NCI-H2029 (cell line): ENCODE data around the gene ARMC5.
"Not testable (repeated sequence)": the region's sequence is repeated elsewhere in the genome, so short reads cannot be mapped to it uniquely, and the experiment has no call there.

Experiments
- DNase-seq: peaks from one replicate; lab custom pipeline; 2025; lab: John Stamatoyannopoulos, UW

The ARMC5 gene

GRCh38 chr16:31501226-31501965 is 42.1 kb downstream of the ARMC5 start:
- no peak for DNase-seq

DNA sequence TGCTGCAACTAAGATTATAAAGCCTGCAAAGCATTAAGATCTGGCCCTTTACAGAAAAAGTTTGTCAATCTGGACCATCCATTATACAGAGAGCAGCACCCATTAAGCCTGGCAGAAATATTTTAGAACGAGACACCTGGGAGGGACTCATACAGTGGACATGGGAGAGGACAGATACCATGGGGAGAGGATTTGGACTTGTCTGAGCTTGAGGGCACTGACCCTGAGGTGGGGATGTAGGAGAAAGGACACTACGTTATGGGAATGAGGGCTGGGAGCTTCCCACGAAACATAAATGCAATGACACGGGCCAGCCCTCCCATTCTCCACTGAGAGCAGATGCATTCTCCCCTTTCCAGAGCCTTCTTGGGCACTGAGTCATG is 42.7 kb downstream of the ARMC5 start:
- no peak for DNase-seq

- no peak for DNase-seq
Measured at GRCh38 chr16:31502981-31503380, 43.7 kb downstream of the ARMC5 start.

DNA sequence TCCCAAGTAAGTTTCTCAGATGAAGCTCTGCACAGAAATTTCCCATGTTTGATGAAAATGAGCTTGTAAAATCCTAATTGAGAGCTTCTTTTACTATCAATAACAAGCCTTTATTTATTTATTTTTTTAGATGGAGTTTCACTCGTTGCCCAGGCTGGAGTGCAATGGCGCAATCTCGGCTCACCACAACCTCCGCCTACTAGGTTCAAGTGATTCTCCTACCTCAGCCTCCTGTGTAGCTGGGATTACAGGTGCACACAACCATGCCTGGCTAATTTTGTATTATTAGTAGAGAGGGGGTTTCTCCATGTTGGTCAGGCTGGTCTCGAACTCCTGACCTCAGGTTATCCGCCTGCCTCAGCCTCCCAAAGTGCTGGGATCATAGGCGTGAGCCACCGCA is 44.3 kb downstream of the ARMC5 start:
- DNase-seq = not testable (repeated sequence)

DNA sequence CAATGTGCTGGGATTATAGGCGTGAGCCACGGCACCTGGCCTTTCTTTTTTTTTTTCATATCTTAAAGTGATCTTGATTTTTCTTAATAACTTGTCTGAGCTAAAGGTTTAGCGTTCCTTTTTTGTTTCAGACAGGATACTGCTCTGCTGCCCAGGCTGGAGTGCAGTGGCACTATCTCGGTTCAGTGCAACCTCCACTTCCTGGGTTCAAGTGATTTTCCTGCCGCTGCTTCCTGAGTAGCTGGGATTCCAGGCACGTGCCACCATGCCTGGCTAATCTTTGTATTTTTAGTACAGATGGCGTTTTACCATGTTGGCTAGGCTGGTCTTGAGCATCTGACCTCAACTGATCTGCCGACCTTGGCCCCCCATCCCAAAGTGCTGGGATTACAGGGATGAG is 44.9 kb downstream of the ARMC5 start:
- no peak for DNase-seq

- no peak for DNase-seq
Measured at GRCh38 chr16:31505483-31505882, 46.2 kb downstream of the ARMC5 start.

GRCh38 chr16:31507617-31507928 is 48.3 kb downstream of the ARMC5 start:
- DNase-seq = no peak

GRCh38 chr16:31507929-31508705 is 48.8 kb downstream of the ARMC5 start, which contains the start of gene RUSF1:
TSS of gene RUSF1 (minus strand) at chr16:31508391. CDS start at chr16:31508373, 18 bp downstream.
- peak; percentile 70 for DNase-seq

- DNase-seq = no peak
Measured at GRCh38 chr16:31508706-31509195, 49.5 kb downstream of the ARMC5 start.

- DNase-seq = no peak
Measured at GRCh38 chr16:31513126-31513525, 53.8 kb downstream of the ARMC5 start.

DNA sequence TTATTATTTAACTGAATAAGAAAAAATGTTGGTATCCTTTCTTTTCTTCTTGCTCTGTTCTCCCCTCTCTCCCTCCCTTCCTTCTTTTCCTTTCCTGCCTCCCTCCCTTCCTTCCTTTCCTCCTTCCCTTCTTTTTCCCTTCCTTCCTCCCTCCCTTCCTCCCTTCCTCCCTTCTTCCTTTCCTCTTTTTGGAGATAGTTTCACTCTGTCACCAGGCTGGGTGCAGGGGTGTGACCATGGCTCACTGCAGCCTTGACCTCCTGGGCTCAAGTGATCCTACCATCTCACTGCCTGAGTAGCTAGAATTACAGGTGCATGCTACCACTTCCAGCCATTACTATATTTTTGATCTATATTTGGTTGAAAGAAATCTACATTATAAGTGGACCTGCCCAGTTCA is 54.6 kb downstream of the ARMC5 start:
- no peak for DNase-seq
